ENCODE measurements around the gene FRRS1L.
"Not testable (repeated sequence)": the region's sequence is repeated elsewhere in the genome, so short reads cannot be mapped to it uniquely, and the experiment has no call there.

Gene FRRS1L

GRCh38 chr9:109133533-109133932 lies 33.5 kb downstream of the FRRS1L start:
- in situ Hi-C loops (cut with HindIII; ENCODE audit: low sequenced_read_pairs): no loop called here

GRCh38 chr9:109132567-109133021 lies 34.5 kb downstream of the FRRS1L start:
- in situ Hi-C loops (cut with HindIII; ENCODE audit: low sequenced_read_pairs): no loop called here

DNA sequence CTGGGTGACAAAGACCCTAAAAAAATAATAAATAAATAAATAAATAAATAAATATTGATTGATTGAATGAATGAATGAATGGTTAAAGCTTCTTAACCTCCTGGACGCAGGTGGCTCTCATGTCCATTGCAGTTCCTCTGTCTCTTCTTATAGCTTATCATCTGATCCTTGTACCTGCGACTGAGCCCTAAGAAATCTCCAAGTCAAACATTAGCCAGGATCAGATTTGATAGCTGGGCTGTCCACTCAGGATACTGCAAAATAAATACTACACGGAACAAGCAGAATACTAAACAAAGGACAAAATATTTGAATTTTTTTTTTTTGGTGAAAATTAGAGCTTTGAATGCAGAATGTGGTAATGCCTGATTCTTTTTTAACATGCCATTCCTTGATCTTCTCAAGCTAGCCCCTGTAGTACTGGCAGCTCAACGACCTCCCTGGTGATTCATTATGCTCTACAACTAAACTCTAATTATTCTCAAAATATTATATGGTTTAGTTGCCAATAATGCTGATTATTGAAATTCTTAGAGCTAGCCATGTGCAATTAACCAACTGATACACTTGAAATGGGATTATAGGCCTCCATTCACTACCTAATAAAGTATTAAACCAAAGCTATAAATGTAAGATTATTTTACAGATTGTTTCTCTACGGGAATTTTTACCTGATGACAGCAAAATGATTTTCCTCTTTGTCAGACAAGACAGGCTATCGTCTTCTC lies 37.4 kb downstream of the FRRS1L start:
- in situ Hi-C loops (cut with HindIII; ENCODE audit: low sequenced_read_pairs): no loop called here

DNA sequence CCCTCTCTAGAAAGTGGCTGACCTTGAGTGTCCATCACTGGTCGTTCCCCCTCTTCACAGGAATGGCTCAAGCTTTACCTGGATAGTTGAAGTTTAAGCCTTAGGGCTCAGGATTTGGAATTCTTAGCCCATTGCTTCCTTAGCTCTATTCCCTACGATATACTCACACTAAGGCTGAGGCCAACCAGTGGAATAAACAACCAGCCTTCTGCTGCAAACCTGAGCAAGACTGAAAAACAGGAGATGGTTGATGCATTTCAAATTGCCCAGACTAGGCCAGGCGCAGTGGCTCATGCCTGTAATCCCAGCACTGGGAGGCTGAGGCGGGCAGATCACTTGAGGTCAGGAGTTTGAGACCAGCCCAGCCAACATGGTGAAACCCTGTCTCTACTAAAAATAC lies 40.4 kb downstream of the FRRS1L start:
- in situ Hi-C loops (cut with HindIII; ENCODE audit: low sequenced_read_pairs): not testable (repeated sequence)

GRCh38 chr9:109124121-109124520 lies 42.9 kb downstream of the FRRS1L start:
- in situ Hi-C loops (cut with HindIII; ENCODE audit: low sequenced_read_pairs): no loop called here

DNA sequence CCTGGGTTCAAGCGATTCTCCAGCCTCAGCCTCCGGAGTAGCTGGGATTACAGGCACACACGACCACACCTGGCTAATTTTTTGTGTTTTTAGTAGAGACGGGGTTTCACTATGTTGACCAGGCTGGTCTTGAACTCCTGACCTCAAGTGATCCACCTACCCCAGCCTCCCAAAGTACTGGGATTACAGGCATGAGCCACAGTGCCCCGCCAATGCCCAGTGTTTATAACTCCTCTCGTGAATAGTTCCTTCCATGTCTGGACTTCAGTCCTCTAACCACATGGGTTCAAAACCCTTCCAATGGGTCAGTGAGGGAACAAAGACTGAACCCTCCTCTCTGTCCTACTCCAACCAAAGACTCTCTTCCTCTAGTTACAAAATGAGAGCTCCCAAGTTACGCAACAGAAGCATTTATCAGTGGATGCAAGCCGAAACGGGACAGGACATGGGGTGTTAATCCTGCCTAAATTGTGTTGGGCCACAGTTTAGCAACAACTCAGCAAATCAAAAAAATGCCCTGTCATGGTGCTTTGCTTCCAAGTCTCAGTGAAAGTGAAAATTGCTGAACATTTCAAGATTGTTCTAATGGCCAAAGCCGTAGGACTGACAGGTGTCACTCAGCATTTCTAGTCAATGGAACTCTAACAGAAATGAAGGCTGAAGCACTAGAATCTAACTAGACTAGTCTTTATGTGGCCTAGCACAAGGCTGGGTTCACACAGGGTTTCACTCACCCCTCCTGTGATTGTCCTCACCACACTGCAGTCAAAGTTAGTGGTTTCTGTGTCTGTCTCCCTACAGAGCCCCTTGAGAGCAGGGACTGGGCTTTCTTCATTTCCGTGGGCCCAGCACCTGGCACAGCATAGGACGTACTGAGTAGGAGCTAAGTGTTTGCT lies 44.1 kb downstream of the FRRS1L start:
- in situ Hi-C loops (cut with HindIII; ENCODE audit: low sequenced_read_pairs): no loop called here

GRCh38 chr9:109121232-109121796 lies 45.7 kb downstream of the FRRS1L start:
- in situ Hi-C loops (cut with HindIII; ENCODE audit: low sequenced_read_pairs): no loop called here

GRCh38 chr9:109120204-109120789 lies 46.8 kb downstream of the FRRS1L start:
- in situ Hi-C loops (cut with HindIII; ENCODE audit: low sequenced_read_pairs): no loop called here

- in situ Hi-C loops (cut with HindIII; ENCODE audit: low sequenced_read_pairs): no loop called here
Measured at GRCh38 chr9:109119439-109120203, 47.4 kb downstream of the FRRS1L start, which contains the start of gene TMEM245. TSS of gene TMEM245 (minus strand) at chr9:109119947. CDS start at chr9:109119913, 34 bp downstream.

DNA sequence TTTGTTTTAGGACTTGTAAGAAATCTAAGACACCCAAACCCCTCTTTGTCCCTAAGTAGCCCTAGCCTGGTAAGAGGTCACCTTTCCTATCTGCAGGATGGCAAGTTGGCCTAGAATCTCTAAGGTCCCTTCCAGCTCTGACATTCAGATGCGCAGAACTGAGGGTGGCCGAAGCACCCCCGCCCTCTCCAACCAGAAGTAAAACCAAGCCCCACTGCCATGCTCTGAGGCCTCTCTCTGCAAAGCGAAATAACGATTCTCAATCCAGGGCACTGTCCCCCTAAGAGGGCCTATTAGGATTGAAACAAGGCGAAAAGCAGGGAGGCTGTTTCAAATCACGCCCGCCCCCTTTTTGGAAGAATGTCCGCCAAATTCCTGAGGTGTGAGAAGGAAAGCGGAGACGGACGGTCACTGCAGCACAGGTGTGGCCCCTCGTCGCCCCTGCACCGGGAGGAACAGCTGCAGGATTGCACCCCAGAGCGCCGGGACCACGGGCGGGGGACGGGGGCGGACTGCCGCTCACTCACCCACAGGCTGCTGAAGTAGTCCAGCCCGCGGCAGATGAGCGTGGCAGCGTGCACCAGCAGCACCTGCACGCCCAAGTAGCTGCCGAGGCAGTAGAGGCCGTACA lies 48.1 kb downstream of the FRRS1L start:
- in situ Hi-C loops (cut with HindIII; ENCODE audit: low sequenced_read_pairs): no loop called here

DNA sequence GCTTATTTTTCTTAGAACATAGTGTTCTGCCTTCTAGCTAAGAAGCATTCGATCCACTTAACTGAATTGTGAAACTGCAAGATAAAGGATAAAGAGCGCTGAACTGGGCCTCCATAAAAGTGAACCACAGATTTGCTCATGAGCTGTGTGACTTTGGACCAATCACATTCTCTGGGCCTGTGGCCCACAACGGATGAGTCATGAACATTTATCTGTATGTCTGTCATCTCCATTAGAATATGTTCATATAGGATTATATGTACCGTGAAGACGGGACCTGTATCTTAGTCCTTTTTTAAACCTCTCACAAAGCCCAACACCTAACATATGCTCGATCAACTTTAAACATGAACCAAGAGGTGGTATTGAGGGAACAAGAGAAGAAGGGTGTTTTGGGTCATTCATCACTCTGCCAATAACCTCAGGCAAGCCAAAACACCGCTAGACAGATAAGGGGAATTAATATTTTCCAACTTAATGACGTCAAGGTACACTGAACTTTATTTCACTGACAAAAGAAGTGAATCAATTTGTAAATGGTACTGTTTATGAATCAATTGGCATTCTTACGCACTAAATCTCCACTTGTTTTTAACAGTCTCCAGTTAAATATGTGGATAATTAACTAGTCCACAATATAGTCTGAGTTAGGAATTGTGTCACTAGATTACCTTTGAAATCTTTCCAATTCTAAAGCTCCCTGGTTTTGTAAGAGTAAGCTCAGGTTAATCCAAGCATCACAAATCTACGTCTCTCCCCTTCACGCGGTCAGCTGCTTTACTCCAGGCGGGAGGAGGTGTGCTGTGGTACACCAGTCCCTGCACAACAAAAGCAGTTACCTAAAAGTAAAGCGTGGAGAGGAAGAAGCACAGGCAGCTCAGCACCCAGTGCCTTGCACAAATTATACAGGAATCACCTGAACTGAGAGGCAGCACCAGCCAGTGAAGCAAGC lies 48.9 kb downstream of the FRRS1L start:
- in situ Hi-C loops (cut with HindIII; ENCODE audit: low sequenced_read_pairs): no loop called here

- in situ Hi-C loops (cut with HindIII; ENCODE audit: low sequenced_read_pairs): no loop called here
Measured at GRCh38 chr9:109115931-109116526, 51.0 kb downstream of the FRRS1L start.

DNA sequence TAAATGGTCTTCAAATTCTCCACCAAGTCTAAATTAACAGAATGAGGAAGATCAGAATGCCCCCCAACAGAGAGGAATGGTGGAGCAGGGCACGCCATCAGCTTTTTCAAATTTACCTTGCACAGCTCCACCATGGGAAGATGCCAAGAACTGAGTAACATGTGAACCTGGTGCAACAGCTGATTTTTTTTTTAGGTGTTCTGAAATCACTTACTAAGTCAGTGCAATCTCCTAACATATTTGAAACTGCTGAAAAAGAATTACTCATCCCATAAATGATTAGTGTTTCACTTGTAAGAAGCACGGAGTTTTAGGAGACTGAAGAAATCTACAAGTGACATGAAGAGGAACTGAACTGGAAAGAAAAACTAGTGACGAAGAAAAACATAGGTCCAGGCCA lies 52.4 kb downstream of the FRRS1L start:
- in situ Hi-C loops (cut with HindIII; ENCODE audit: low sequenced_read_pairs): no loop called here

DNA sequence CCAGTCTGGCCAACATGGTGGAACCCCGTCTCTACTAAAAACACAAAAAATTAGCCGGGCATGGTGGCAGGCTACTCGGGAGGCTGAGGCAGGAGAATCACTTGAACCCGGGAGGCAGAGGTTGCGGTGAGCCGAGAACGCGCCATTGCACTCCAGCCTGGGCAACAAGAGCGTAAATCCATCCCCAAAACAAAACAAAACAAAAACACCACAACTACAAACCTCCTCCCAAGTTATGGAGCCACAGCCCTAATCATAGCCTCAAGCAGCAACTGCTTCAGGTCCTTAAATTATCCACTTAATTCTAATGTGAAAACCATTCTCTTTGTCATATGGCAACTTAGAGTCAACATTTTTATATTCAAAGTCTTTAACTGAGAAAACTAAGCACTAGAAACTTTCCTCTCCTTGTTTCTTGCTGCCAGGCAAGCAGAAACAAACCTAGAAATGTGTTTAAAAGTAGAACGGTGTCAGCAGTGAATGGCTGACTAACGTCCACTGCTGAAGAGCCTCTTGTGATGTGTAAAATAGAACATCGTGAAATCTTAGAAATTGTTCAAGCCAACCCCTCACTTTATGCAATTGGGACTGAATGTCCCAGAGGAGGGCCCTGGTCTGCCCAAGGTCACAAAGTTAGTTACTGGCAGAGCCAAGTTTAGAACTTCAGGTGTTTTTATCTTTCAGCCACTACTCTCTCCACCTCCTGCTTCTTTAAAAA lies 53.0 kb downstream of the FRRS1L start:
- in situ Hi-C loops (cut with HindIII; ENCODE audit: low sequenced_read_pairs): no loop called here

GRCh38 chr9:109113254-109113653 lies 53.8 kb downstream of the FRRS1L start:
- in situ Hi-C loops (cut with HindIII; ENCODE audit: low sequenced_read_pairs): no loop called here

DNA sequence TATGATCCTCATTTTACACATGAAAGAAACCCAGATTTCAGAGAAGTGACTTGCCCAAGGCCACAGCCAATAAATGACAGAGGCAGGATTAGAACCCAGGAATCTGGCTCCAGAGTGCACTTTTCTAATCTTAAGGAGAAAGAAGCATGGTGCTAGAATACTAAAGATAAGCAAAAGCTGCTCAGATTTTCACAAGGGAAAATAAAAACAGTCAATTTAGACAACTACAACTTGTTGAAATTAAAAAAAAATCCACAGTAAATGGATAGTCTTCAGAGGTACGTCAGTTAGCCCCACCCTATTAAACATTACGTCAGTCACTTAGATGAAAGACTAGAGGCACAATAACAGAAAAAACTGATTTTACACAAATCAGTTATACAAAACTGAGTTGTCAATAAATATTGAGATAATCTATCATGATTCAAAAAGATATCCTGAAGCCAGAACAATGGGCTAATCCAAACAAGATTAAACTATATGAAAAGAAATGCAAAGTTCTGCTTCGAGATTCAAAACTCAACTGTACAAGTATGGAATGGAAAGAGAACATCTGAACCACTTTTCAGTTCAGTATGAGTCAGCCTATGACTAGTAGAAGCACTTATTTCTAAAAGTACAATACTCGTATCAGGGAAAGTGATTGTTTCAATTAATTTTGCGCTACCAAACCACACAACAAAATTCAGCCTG lies 56.6 kb downstream of the FRRS1L start:
- in situ Hi-C loops (cut with HindIII; ENCODE audit: low sequenced_read_pairs): no loop called here

- in situ Hi-C loops (cut with HindIII; ENCODE audit: low sequenced_read_pairs): no loop called here
Measured at GRCh38 chr9:109109967-109110328, 57.1 kb downstream of the FRRS1L start.
